K562 (cell line): ENCODE data around the gene C17orf50. TPM values are rescaled to one million over a fixed set of nuclear protein-coding genes. Genes with fewer than 3 reads are reported as not detected.

Experiments used
- ATAC-seq: fragments of 200-7000 bp; cut with Tn5 transposase; 3 replicates; pipeline ENCODE4 v1.9.1; 2020; ENCODE audit warnings: moderate library complexity
- BruUV-seq: library from RNA; stranded (reverse); fragments of 400-500 nt; replicated peaks from 2 replicates; lab custom pipeline; 2021; lab: Mats Ljungman, UMichigan
- CTCF ChIA-PET: fragments of 300-600 bp; formaldehyde crosslinking; extraction: SDS; loops from one replicate; lab custom pipeline; 2021; ENCODE audit warnings: low intra/inter-chr PET ratio; lab: Yijun Ruan, JAX
- POLR2A ChIA-PET: fragments of 300-600, 350-650 bp; sonication (Branson Sonifier 250); formaldehyde crosslinking; extraction: SDS; loops from one replicate; lab custom pipeline; 2021; ENCODE audit warnings: antibody characterized with exemption, inconsistent platforms; lab: Yijun Ruan, JAX
- DNase-seq, 4 experiments: peaks; one replicate each; pipeline versions ENCODE4 v3.0.0 to v3.0.0-alpha.2; 2011 to 2018; ENCODE audit warnings: low spot score in 3 of 4, mixed read lengths in 3 of 4; ENCODE audit errors: extremely low read depth in 1 of 4
- FAIRE-seq: peaks from 2 replicates; lab custom pipeline; 2011; peaks lifted over from hg19 to GRCh38; lab: Jason Lieb, UNC
- H2AFZ ChIP-seq: 2 replicates; pipeline ENCODE4 v1.6.0; 2011; ENCODE audit warnings: low read depth, low read length, control low read depth, inconsistent platforms
- H3K27ac ChIP-seq: fragments of 200-600 bp; 3 replicates; pipeline ENCODE4 v1.8.0; 2011; ENCODE audit warnings: low read depth, mild to moderate bottlenecking, control low read depth, inconsistent platforms, low read length, moderate library complexity, mixed read lengths; ENCODE audit errors: extremely low read depth
- H3K27me3 ChIP-seq, 2 experiments: fragments of 300-600 bp in 1 of 2; 2 replicates in 1 of 2; 3 replicates in 1 of 2; pipeline versions ENCODE4 v1.6.0 to v1.8.0; 2011; ENCODE audit warnings: inconsistent platforms in 2 of 2, low read length in 2 of 2, mild to moderate bottlenecking in 1 of 2, mixed read lengths in 1 of 2, moderate library complexity in 1 of 2; ENCODE audit not compliant: control insufficient read depth in 2 of 2, insufficient read depth in 2 of 2
- H3K36me3 ChIP-seq: fragments of 300-600 bp; 3 replicates; pipeline ENCODE4 v1.8.0; 2011; ENCODE audit warnings: mild to moderate bottlenecking, low read length, inconsistent platforms; ENCODE audit not compliant: control insufficient read depth, insufficient read depth
- H3K4me1 ChIP-seq, 2 experiments: fragments of 200-600 bp in 1 of 2; replicated peaks in 1 of 2; 2 replicates in 1 of 2; 3 replicates in 1 of 2; pipeline versions ENCODE4 v1.5.1 to v1.8.0; 2011; ENCODE audit warnings: inconsistent platforms in 2 of 2, low read length in 2 of 2, mild to moderate bottlenecking in 1 of 2, mixed read lengths in 1 of 2, moderate library complexity in 1 of 2; ENCODE audit not compliant: control insufficient read depth in 2 of 2, insufficient read depth in 2 of 2
- H3K4me2 ChIP-seq: 2 replicates; pipeline ENCODE4 v1.6.1; 2011; ENCODE audit warnings: low read length, control low read depth, inconsistent platforms, mixed read lengths; ENCODE audit not compliant: insufficient read depth
- H3K4me3 ChIP-seq: fragments of 200-600 bp; sonication (generic), shearing (Covaris generic); 2 replicates; pipeline ENCODE4 v1.5.1; 2016; ENCODE audit warnings: control low read depth, inconsistent platforms
- H3K79me2 ChIP-seq: fragments of 200-600 bp; 3 replicates; pipeline ENCODE4 v1.8.0; 2011; ENCODE audit warnings: low read length, inconsistent platforms; ENCODE audit not compliant: control insufficient read depth, insufficient read depth
- H3K9ac ChIP-seq, 2 experiments: 2 replicates each; pipeline versions ENCODE4 v1.6.0 to v1.6.1; 2011; ENCODE audit warnings: low read depth in 2 of 2, low read length in 2 of 2, control low read depth in 1 of 2, inconsistent platforms in 1 of 2, mild to moderate bottlenecking in 1 of 2, mixed read lengths in 1 of 2; ENCODE audit not compliant: insufficient read depth in 1 of 2
- H3K9me1 ChIP-seq: one replicate; pipeline ENCODE4 v1.6.0; 2011; ENCODE audit warnings: inconsistent platforms, mild to moderate bottlenecking, low read length, moderate library complexity; ENCODE audit not compliant: control insufficient read depth, insufficient read depth
- H3K9me3 ChIP-seq: replicated peaks from 2 replicates; pipeline ENCODE4 v1.5.1; 2011; ENCODE audit warnings: low read depth, low read length, inconsistent platforms; ENCODE audit not compliant: control insufficient read depth, insufficient read depth
- H4K20me1 ChIP-seq: replicated peaks from 2 replicates; pipeline ENCODE4 v1.6.1; 2011; ENCODE audit warnings: low read length, inconsistent platforms, mixed read lengths; ENCODE audit not compliant: control insufficient read depth, insufficient read depth
- BMI1 ChIP-seq: fragments of 150-350 bp; IDR thresholded peaks from 2 replicates; pipeline ENCODE4 v1.6.1; 2014; ENCODE audit warnings: low read length
- DIDO1 ChIP-seq: fragments of 450-650 bp; IDR thresholded peaks from 2 replicates; pipeline ENCODE4 v1.6.1; 2016; ENCODE audit warnings: low read depth, missing biosample characterization, missing genetic modification characterization
- GTF2E2 ChIP-seq: fragments of 200-800 bp; sonication (Bioruptor generic); IDR thresholded peaks from 2 replicates; pipeline ENCODE4 v1.6.1; 2016; ENCODE audit warnings: missing genetic modification characterization, missing compliant biosample characterization
- HNRNPL ChIP-seq: fragments of 200-400 bp; formaldehyde crosslinking; IDR thresholded peaks from 2 replicates; pipeline ENCODE4 v1.6.1; 2017; ENCODE audit warnings: low read depth, mild to moderate bottlenecking, low read length
- THAP12 ChIP-seq: fragments of 250-450 bp; sonication (Bioruptor Pico); IDR thresholded peaks from 2 replicates; pipeline ENCODE4 v1.9.0; 2021; ENCODE audit warnings: mild to moderate bottlenecking, inconsistent platforms
- ZBTB9 ChIP-seq: fragments of 450-650 bp; formaldehyde crosslinking; IDR thresholded peaks from 2 replicates; pipeline ENCODE4 v1.4.0; 2020; ENCODE audit warnings: mild to moderate bottlenecking, moderate library complexity
- ZNF436 ChIP-seq: fragments of 250-450, 450-650 bp; sonication (Bioruptor Pico); formaldehyde crosslinking; IDR thresholded peaks from 2 replicates; pipeline ENCODE4 v1.7.0; 2020; ENCODE audit warnings: mild to moderate bottlenecking
- WGBS: fragments of 100-300 bp; shearing (Covaris generic); methylation state at CpG from one replicate; pipeline ENCODE4 v1.1.6; 2016; ENCODE audit warnings: low coverage, mixed read lengths; ENCODE audit not compliant: insufficient coverage; ENCODE audit errors: missing lambda C conversion rate; 5-methylcytosine and 5-hydroxymethylcytosine counted together
- in situ Hi-C: fragments of 300-500 bp; cut with MboI; formaldehyde crosslinking; loops from 4 replicates; pipeline ENCODE4 v1.15.0; 2018; ENCODE audit warnings: inconsistent platforms, mixed read lengths
- intact Hi-C: fragments of 100-400 bp; cut with micrococcal nuclease; formaldehyde crosslinking; loops from 2 replicates; pipeline ENCODE4 v1.14.2; 2022
- polyA plus RNA-seq, 8 experiments: library from polyadenylated mRNA; depleted of rRNA in 4 of 8; stranded (reverse) in 5 of 8; unstranded in 3 of 8; fragments of >200 nt; fragmentation: Nextera tagmentation in 2 of 8; fragmentation: Illumina TruSeq in 1 of 8; extraction: Ambion mirVana in 2 of 8; extraction: Trizol in 1 of 8; gene quantifications; 2 replicates each; pipeline versions ENCODE4 v1.2.1 to v1.2.3, GENCODE V29; 2011 to 2014; ENCODE audit warnings: inconsistent platforms in 1 of 8, missing spikeins in 1 of 8
- total RNA-seq, 7 experiments: library from RNA; depleted of rRNA in 6 of 7; stranded (reverse); fragments of >200 nt in 6 of 7; fragmentation: Illumina TruSeq in 2 of 7; extraction: Trizol in 2 of 7; gene quantifications; 2 replicates each; pipeline versions ENCODE4 v1.2.1 to v1.2.3, GENCODE V29; 2011 to 2021; ENCODE audit warnings: low replicate concordance in 1 of 7

C17orf50 gene
- total and polyA plus RNA-seq, 9 of the 15 experiments (the other 6 are each of a cell fraction or from before 2014, with no cell fraction given): not detected

DNA sequence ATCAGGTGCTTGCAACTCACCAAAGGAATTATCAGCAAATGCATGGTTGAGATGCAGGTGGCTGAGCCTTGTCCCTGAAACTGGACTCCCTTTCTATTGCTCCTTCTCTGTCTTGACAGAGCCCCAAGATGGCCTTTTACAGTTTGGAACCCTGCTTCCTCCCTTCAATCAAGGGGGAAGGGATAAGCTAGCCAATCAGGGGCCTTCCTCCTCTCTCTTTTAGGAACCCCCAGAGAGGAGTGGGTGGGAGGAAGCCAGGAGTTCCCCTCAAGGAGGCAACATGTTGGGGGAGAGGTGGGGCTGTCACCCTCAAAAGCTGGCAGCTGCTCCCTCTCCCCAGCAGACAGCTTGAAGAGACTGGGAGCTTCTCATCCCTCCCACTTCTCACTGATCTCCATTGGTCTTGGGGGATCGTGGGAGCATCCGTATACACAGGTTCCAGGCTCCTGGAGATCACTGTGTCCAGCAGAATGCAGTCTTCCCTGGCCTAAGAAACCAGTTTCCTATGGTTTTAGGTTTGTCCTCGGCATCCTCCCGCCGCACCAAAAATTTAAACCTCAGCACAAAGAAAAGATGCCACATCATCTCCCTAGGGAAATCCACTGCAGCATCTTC, 22.1 kb upstream of the C17orf50 start:
- POLR2A ChIA-PET: interaction anchor here (0.5 to 0.6 kb wide), 2 partner anchors 162 to 659 kb away, joined by 3 to 4 read pairs; no protein-coding TSS in a partner anchor
- peaks cover 4% of the 10 kb centered on the region for H3K9me1 ChIP-seq
- no peak overlapping the region for H3K4me3 ChIP-seq
- H4K20me1 ChIP-seq: peaks cover 4% of the 10 kb centered on the region; the same call in 1 of the 2 replicates
- TF ChIP-seq DIDO1 (tag) (no peak), BMI1 (no peak), ZNF436 (CRISPR knock-in tag) (no peak), GTF2E2 (tag) (no peak), HNRNPL (no peak), THAP12 (CRISPR knock-in tag) (no peak), ZBTB9 (CRISPR knock-in tag) (no peak)
- TF ChIP-seq, all 486 proteins: peak for 0
- H3K79me2 ChIP-seq: no peaks in the 10 kb centered on the region
- intact Hi-C loops: no loop called here
- ATAC-seq (no peak), DNase-seq (no peak), FAIRE-seq (no peak)
- no peaks in the 10 kb centered on the region for H3K36me3 ChIP-seq
- no peaks in the 10 kb centered on the region for H3K9me3 ChIP-seq
- H3K27ac ChIP-seq: no peak overlapping the region
- no peak overlapping the region for H3K9ac ChIP-seq
- CTCF ChIA-PET: interaction anchor here (0.7 kb wide), 1 partner anchor 201 kb away, joined by 3 read pairs; the partner anchor contains the start of gene SLFN12L
- in situ Hi-C loops: loop anchor here (25.0 kb wide), 1 partner anchor 1301 kb away; no protein-coding TSS in a partner anchor
- 2% methylated on average over 5 of the region's 5 CpGs for WGBS
- peaks cover 0 to 17% of the 10 kb centered on the region in 2 experiments; a peak in 2 of 5 replicates for H3K4me1 ChIP-seq
- no peak overlapping the region for H2AFZ ChIP-seq
- BruUV-seq: no TSS peak
- peaks cover 33 to 75% of the 10 kb centered on the region in 2 experiments for H3K27me3 ChIP-seq
- H3K4me2 ChIP-seq: no peak overlapping the region
